Suprapubic skin (tissue), 4 donors: ENCODE results near the gene TBC1D22A.

Experiments used
- POLR2A ChIP-seq, 2 donors: fragments of 450-650 bp; IDR thresholded peaks; one replicate each; pipeline ENCODE4 v1.6.1; 2017; ENCODE audit warnings: antibody characterized with exemption in 2 of 2, mild to moderate bottlenecking in 2 of 2, moderate library complexity in 2 of 2
- POLR2AphosphoS5 ChIP-seq, 3 donors: sonication (generic); formaldehyde crosslinking; IDR thresholded peaks; one replicate each; pipeline ENCODE4 v1.6.1; 2017; ENCODE audit warnings: antibody characterized with exemption in 3 of 3
- TF ChIP-seq, protein P1 (sequence below), 2 donors: fragments of 200-600 bp in 1 of 2; fragments of 450-650 bp in 1 of 2; sonication (generic) in 1 of 2; IDR thresholded peaks; one replicate each; pipeline ENCODE4 v1.5.1; 2016 to 2019; ENCODE audit warnings: antibody characterized with exemption in 2 of 2, mild to moderate bottlenecking in 1 of 2, moderate library complexity in 1 of 2

DNA sequence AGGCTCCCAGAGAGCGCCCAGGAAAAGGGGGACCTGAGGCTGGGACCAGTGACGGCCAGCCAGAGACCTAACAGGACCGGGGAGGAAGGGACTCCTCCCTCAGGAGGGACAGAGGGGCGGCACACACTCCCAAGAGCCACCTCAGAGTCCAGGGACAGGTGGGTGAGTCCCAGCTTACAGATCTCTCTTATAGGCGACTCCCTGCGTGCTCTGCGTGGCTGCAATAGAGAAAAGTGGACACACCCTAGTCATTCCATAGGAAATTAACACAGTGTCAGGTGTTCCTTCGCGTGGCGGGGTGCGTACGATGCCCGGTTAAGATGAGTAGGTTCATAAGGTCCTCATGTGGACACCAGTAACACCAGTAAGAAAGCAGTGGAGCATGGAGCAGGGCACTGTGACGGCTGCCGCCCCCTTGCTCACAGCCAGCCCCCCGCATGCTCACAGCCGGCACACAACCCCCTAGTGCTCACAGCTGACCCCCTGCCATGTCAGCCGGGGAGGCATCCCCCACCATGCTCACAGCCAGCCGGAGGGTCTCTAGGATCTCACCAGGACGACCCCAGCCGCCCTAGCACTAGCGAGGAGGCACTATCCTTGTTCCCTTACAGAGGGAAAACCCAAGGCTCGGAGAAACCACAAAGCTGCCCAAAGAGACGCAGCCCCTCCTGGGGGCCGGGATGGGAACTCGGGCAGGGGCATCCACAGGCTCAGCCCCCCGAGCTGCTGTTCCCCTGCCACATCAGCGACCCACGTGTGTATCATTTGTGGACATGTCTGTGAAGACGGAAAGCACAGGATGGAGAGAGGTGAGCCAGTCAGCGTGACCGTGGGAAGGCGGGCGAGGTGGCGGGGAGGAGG, 426.8 kb downstream of the TBC1D22A start:
- TF ChIP-seq POLR2A (IDR thresholded peaks at IDR 0.05) (no peak), POLR2AphosphoS5 (IDR thresholded peaks at IDR 0.05) (no peak)
- TF ChIP-seq, protein P1, sequence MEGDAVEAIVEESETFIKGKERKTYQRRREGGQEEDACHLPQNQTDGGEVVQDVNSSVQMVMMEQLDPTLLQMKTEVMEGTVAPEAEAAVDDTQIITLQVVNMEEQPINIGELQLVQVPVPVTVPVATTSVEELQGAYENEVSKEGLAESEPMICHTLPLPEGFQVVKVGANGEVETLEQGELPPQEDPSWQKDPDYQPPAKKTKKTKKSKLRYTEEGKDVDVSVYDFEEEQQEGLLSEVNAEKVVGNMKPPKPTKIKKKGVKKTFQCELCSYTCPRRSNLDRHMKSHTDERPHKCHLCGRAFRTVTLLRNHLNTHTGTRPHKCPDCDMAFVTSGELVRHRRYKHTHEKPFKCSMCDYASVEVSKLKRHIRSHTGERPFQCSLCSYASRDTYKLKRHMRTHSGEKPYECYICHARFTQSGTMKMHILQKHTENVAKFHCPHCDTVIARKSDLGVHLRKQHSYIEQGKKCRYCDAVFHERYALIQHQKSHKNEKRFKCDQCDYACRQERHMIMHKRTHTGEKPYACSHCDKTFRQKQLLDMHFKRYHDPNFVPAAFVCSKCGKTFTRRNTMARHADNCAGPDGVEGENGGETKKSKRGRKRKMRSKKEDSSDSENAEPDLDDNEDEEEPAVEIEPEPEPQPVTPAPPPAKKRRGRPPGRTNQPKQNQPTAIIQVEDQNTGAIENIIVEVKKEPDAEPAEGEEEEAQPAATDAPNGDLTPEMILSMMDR (IDR thresholded peaks at IDR 0.05), result no peak
